ENCODE results near the gene KASH5.

Gene KASH5

GRCh38 chr19:49433240-49433901 is 45.3 kb downstream of the KASH5 start:
- H4K20me1 ChIP-seq (ENCODE audit: insufficient read depth, low read length), result no peaks in the 10 kb centered on the region
- H3K9ac ChIP-seq (ENCODE audit: low read length), result no peak overlapping the region
- no peak overlapping the region for H3K4me2 ChIP-seq (ENCODE audit: low read length)
- no peaks in the 10 kb centered on the region for H3K36me3 ChIP-seq (replicated peaks; ENCODE audit: low read depth, low read length)
- TF ChIP-seq EZH2phosphoT487 (IDR thresholded peaks at IDR 0.05; ENCODE audit: low read depth), result no peak
- TF ChIP-seq, protein P1, sequence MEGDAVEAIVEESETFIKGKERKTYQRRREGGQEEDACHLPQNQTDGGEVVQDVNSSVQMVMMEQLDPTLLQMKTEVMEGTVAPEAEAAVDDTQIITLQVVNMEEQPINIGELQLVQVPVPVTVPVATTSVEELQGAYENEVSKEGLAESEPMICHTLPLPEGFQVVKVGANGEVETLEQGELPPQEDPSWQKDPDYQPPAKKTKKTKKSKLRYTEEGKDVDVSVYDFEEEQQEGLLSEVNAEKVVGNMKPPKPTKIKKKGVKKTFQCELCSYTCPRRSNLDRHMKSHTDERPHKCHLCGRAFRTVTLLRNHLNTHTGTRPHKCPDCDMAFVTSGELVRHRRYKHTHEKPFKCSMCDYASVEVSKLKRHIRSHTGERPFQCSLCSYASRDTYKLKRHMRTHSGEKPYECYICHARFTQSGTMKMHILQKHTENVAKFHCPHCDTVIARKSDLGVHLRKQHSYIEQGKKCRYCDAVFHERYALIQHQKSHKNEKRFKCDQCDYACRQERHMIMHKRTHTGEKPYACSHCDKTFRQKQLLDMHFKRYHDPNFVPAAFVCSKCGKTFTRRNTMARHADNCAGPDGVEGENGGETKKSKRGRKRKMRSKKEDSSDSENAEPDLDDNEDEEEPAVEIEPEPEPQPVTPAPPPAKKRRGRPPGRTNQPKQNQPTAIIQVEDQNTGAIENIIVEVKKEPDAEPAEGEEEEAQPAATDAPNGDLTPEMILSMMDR (IDR thresholded peaks at IDR 0.05; ENCODE audit: low read depth, low read length), result no peak
- no peaks in the 10 kb centered on the region for H3K79me2 ChIP-seq (ENCODE audit: low read length)
- H3K4me3 ChIP-seq (ENCODE audit: low read length), result no peak overlapping the region
- no peak overlapping the region for H3K27ac ChIP-seq (ENCODE audit: low read length)
- H3K27me3 ChIP-seq (ENCODE audit: low read depth, low read length), result peaks cover 18% of the 10 kb centered on the region
- no peak overlapping the region for H2AFZ ChIP-seq (ENCODE audit: low read depth, low read length)
- H3K4me1 ChIP-seq (ENCODE audit: low read length), result peaks cover 10% of the 10 kb centered on the region
- H3K9me3 ChIP-seq (ENCODE audit: insufficient read depth, low read length), result no peaks in the 10 kb centered on the region

DNA sequence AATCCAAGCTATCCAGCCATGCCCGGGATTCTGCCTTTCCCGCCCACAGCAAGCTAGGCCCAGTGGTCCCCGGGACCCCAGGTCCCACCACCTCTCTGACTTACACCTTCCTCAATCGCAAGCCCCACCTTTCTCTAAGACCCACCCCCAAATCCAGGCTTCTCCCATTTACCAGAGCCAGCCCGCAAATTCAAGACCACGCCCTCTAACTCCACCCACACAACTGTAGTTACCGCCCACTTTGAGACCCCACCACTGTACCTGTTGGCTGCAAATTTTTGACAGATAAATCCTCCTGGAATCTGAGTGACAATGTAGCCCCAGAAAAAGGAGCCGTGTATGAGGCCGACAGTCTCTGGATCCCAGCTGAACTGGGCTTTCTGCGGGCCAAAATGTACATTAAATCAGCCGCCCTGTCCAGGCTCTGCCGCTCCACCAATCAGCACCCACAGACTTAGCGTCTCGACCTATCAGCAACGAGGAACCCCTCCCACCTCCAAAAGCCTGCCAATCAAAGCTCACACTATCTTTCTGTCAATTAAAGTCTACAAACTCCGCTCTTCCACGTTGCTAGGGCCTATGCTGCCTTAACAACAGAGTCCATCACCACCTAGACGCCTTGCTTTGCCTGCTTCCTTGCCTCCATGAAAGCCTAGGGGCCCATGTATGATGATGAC is 47.0 kb downstream of the KASH5 start:
- H3K79me2 ChIP-seq (ENCODE audit: low read length), result no peaks in the 10 kb centered on the region
- no peaks in the 10 kb centered on the region for H3K9me3 ChIP-seq (ENCODE audit: insufficient read depth, low read length)
- H3K27me3 ChIP-seq (ENCODE audit: low read depth, low read length), result peaks cover 29% of the 10 kb centered on the region
- no peak overlapping the region for H3K9ac ChIP-seq (ENCODE audit: low read length)
- TF ChIP-seq, protein P1 (IDR thresholded peaks at IDR 0.05; ENCODE audit: low read depth, low read length), result no peak
- TF ChIP-seq EZH2phosphoT487 (IDR thresholded peaks at IDR 0.05; ENCODE audit: low read depth), result no peak
- H3K27ac ChIP-seq (ENCODE audit: low read length), result no peak overlapping the region
- peaks cover 6% of the 10 kb centered on the region for H3K4me1 ChIP-seq (ENCODE audit: low read length)
- no peaks in the 10 kb centered on the region for H4K20me1 ChIP-seq (ENCODE audit: insufficient read depth, low read length)
- no peaks in the 10 kb centered on the region for H3K36me3 ChIP-seq (replicated peaks; ENCODE audit: low read depth, low read length)
- no peak overlapping the region for H3K4me3 ChIP-seq (ENCODE audit: low read length)
- no peak overlapping the region for H2AFZ ChIP-seq (ENCODE audit: low read depth, low read length)
- no peak overlapping the region for H3K4me2 ChIP-seq (ENCODE audit: low read length)

DNA sequence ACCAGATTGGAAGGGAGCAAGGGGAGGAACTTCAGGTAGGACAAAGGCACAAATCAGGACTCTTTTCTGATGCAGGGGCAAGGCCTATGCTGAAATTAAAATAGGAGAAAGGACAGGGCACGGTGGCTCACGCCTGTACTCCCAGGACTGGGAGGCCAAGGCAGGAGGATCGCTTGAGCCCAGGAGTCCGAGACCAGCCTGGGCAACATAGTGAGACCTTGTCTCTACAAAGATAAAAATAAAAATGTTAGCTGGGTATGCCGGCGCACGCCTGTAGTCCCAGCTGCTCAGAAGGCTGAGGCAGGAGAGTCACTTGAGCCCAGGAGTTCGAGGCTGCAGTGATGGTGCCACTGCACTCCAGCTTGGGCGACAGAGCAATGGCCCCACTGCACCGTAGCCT is 47.6 kb downstream of the KASH5 start:
- no peak overlapping the region for H3K4me2 ChIP-seq (ENCODE audit: low read length)
- TF ChIP-seq, protein P1 (IDR thresholded peaks at IDR 0.05; ENCODE audit: low read depth, low read length), result no peak
- no peak for TF ChIP-seq EZH2phosphoT487 (IDR thresholded peaks at IDR 0.05; ENCODE audit: low read depth)
- H3K9ac ChIP-seq (ENCODE audit: low read length), result no peak overlapping the region
- H3K79me2 ChIP-seq (ENCODE audit: low read length), result no peaks in the 10 kb centered on the region
- no peak overlapping the region for H3K27ac ChIP-seq (ENCODE audit: low read length)
- peaks cover 35% of the 10 kb centered on the region for H3K27me3 ChIP-seq (ENCODE audit: low read depth, low read length)
- H3K9me3 ChIP-seq (ENCODE audit: insufficient read depth, low read length), result no peaks in the 10 kb centered on the region
- H4K20me1 ChIP-seq (ENCODE audit: insufficient read depth, low read length), result no peaks in the 10 kb centered on the region
- H3K36me3 ChIP-seq (replicated peaks; ENCODE audit: low read depth, low read length), result no peaks in the 10 kb centered on the region
- 0 out of 2 replicates have a peak, but pooled peaks cover under 1% of the 10 kb centered on the region for H3K4me1 ChIP-seq (ENCODE audit: low read length)
- H3K4me3 ChIP-seq (ENCODE audit: low read length), result no peak overlapping the region
- no peak overlapping the region for H2AFZ ChIP-seq (ENCODE audit: low read depth, low read length)

DNA sequence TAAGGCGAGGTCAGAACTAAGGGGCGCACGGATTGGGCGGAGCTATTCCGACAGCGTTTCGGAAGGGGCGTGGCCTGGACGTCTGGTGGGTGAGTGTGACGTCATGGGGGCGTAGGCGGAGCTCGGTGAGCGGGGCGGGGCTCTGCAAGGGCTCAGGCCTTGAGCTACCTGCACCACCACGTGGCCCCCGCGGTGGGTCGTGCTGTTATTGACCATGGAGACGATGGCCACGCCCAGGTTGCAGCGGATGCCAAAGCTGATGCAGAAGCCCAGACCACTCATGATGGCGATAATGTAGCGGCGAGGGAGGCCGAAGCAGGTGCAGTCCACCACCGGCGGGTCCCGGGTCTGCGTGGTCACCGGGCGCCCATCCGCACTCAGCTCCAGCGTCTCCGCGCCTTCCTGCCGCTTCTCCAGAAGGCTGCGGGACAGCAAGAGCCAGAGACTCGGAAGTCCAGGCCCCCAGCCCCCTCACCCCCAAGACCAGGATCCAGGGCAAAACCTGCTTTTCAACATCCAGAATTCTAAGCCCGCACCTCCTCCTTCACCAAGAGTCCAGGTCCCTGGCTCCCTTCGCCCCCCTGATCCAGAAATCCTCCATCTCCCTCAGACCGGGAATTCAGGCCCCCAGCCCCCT is 48.5 kb downstream of the KASH5 start:
- Histone ChIP-seq H3K4me3 (ENCODE audit: low read length) (no peak overlapping the region), H3K4me1 (ENCODE audit: low read length) (no peaks in the 10 kb centered on the region), H3K79me2 (ENCODE audit: low read length) (no peaks in the 10 kb centered on the region), H3K36me3 (replicated peaks; ENCODE audit: low read depth, low read length) (no peaks in the 10 kb centered on the region), H4K20me1 (ENCODE audit: insufficient read depth, low read length) (no peaks in the 10 kb centered on the region), H3K27ac (ENCODE audit: low read length) (no peak overlapping the region), H3K9me3 (ENCODE audit: insufficient read depth, low read length) (no peaks in the 10 kb centered on the region), H3K4me2 (ENCODE audit: low read length) (no peak overlapping the region), H2AFZ (ENCODE audit: low read depth, low read length) (no peak overlapping the region), H3K9ac (ENCODE audit: low read length) (no peak overlapping the region), H3K27me3 (ENCODE audit: low read depth, low read length) (peaks cover 38% of the 10 kb centered on the region)
- TF ChIP-seq, protein P1 (IDR thresholded peaks at IDR 0.05; ENCODE audit: low read depth, low read length), result no peak
- TF ChIP-seq EZH2phosphoT487 (IDR thresholded peaks at IDR 0.05; ENCODE audit: low read depth), result no peak
